SH-SY5Y (cell line): Measurements from ENCODE around the gene RMP24.

Experiments used
- GATA2 ChIP-seq: IDR thresholded peaks from 2 replicates; pipeline ENCODE4 v1.6.1; 2011; ENCODE audit warnings: mild to moderate bottlenecking, low read depth, low read length
- GATA3 ChIP-seq: IDR thresholded peaks from 2 replicates; pipeline ENCODE4 v1.6.1; 2011; ENCODE audit warnings: low read depth, mild to moderate bottlenecking, low read length, moderate library complexity

GRCh38 chr18:35968278-35968880, 4.1 kb upstream of the RMP24 start:
- TF ChIP-seq GATA2 = no peak
- no peak for TF ChIP-seq GATA3
